Measurements from ENCODE around the gene LHFPL3.

DNA sequence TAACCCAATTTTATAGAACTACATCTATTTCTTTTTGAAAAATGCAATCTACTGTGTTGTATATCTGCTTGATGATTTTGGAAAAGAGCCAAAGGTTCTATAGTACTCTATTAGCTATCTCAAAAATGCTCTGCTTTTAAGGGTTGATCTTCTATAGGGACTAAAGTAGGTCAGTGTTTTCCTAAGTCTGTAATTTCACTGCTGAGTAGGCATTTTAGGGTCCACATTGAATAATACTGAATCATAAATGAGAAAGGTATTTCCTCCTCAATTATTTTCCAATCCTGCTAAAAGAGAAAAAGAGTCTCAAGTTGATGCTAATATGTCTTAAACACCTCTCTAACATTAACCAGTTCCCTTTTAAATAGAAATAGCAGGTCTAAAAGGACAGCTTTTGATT, 244.2 kb downstream of the LHFPL3 start:
- TF ChIP-seq EZH2 (IDR thresholded peaks at IDR 0.05; ENCODE audit: low read depth, unreplicated experiment) (no peak), ZNF114 (CRISPR knock-in tag; IDR thresholded peaks at IDR 0.05) (no peak), EZH2phosphoT487 (IDR thresholded peaks at IDR 0.05; ENCODE audit: unreplicated experiment) (no peak), CREB1 (CRISPR knock-in tag; IDR thresholded peaks at IDR 0.05; ENCODE audit: low read depth) (no peak), POLR2AphosphoS5 (IDR thresholded peaks at IDR 0.05; ENCODE audit: low read depth) (no peak), STAT1 (IDR thresholded peaks at IDR 0.05; ENCODE audit: unreplicated experiment) (no peak), ZNF331 (CRISPR knock-in tag; IDR thresholded peaks at IDR 0.05; ENCODE audit: low read depth) (no peak), JUNB (IDR thresholded peaks at IDR 0.05; ENCODE audit: unreplicated experiment) (no peak), NANOG (IDR thresholded peaks at IDR 0.05; ENCODE audit: borderline replicate concordance) (no peak)
- TF ChIP-seq, protein P1, sequence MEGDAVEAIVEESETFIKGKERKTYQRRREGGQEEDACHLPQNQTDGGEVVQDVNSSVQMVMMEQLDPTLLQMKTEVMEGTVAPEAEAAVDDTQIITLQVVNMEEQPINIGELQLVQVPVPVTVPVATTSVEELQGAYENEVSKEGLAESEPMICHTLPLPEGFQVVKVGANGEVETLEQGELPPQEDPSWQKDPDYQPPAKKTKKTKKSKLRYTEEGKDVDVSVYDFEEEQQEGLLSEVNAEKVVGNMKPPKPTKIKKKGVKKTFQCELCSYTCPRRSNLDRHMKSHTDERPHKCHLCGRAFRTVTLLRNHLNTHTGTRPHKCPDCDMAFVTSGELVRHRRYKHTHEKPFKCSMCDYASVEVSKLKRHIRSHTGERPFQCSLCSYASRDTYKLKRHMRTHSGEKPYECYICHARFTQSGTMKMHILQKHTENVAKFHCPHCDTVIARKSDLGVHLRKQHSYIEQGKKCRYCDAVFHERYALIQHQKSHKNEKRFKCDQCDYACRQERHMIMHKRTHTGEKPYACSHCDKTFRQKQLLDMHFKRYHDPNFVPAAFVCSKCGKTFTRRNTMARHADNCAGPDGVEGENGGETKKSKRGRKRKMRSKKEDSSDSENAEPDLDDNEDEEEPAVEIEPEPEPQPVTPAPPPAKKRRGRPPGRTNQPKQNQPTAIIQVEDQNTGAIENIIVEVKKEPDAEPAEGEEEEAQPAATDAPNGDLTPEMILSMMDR (conservative IDR thresholded peaks at IDR 0.05; ENCODE audit: low read depth in 2 of 2), result no peak
- TF ChIP-seq, protein P2, sequence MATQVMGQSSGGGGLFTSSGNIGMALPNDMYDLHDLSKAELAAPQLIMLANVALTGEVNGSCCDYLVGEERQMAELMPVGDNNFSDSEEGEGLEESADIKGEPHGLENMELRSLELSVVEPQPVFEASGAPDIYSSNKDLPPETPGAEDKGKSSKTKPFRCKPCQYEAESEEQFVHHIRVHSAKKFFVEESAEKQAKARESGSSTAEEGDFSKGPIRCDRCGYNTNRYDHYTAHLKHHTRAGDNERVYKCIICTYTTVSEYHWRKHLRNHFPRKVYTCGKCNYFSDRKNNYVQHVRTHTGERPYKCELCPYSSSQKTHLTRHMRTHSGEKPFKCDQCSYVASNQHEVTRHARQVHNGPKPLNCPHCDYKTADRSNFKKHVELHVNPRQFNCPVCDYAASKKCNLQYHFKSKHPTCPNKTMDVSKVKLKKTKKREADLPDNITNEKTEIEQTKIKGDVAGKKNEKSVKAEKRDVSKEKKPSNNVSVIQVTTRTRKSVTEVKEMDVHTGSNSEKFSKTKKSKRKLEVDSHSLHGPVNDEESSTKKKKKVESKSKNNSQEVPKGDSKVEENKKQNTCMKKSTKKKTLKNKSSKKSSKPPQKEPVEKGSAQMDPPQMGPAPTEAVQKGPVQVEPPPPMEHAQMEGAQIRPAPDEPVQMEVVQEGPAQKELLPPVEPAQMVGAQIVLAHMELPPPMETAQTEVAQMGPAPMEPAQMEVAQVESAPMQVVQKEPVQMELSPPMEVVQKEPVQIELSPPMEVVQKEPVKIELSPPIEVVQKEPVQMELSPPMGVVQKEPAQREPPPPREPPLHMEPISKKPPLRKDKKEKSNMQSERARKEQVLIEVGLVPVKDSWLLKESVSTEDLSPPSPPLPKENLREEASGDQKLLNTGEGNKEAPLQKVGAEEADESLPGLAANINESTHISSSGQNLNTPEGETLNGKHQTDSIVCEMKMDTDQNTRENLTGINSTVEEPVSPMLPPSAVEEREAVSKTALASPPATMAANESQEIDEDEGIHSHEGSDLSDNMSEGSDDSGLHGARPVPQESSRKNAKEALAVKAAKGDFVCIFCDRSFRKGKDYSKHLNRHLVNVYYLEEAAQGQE (IDR thresholded peaks at IDR 0.05; ENCODE audit: unreplicated experiment), result no peak
- TF ChIP-seq, protein P3, sequence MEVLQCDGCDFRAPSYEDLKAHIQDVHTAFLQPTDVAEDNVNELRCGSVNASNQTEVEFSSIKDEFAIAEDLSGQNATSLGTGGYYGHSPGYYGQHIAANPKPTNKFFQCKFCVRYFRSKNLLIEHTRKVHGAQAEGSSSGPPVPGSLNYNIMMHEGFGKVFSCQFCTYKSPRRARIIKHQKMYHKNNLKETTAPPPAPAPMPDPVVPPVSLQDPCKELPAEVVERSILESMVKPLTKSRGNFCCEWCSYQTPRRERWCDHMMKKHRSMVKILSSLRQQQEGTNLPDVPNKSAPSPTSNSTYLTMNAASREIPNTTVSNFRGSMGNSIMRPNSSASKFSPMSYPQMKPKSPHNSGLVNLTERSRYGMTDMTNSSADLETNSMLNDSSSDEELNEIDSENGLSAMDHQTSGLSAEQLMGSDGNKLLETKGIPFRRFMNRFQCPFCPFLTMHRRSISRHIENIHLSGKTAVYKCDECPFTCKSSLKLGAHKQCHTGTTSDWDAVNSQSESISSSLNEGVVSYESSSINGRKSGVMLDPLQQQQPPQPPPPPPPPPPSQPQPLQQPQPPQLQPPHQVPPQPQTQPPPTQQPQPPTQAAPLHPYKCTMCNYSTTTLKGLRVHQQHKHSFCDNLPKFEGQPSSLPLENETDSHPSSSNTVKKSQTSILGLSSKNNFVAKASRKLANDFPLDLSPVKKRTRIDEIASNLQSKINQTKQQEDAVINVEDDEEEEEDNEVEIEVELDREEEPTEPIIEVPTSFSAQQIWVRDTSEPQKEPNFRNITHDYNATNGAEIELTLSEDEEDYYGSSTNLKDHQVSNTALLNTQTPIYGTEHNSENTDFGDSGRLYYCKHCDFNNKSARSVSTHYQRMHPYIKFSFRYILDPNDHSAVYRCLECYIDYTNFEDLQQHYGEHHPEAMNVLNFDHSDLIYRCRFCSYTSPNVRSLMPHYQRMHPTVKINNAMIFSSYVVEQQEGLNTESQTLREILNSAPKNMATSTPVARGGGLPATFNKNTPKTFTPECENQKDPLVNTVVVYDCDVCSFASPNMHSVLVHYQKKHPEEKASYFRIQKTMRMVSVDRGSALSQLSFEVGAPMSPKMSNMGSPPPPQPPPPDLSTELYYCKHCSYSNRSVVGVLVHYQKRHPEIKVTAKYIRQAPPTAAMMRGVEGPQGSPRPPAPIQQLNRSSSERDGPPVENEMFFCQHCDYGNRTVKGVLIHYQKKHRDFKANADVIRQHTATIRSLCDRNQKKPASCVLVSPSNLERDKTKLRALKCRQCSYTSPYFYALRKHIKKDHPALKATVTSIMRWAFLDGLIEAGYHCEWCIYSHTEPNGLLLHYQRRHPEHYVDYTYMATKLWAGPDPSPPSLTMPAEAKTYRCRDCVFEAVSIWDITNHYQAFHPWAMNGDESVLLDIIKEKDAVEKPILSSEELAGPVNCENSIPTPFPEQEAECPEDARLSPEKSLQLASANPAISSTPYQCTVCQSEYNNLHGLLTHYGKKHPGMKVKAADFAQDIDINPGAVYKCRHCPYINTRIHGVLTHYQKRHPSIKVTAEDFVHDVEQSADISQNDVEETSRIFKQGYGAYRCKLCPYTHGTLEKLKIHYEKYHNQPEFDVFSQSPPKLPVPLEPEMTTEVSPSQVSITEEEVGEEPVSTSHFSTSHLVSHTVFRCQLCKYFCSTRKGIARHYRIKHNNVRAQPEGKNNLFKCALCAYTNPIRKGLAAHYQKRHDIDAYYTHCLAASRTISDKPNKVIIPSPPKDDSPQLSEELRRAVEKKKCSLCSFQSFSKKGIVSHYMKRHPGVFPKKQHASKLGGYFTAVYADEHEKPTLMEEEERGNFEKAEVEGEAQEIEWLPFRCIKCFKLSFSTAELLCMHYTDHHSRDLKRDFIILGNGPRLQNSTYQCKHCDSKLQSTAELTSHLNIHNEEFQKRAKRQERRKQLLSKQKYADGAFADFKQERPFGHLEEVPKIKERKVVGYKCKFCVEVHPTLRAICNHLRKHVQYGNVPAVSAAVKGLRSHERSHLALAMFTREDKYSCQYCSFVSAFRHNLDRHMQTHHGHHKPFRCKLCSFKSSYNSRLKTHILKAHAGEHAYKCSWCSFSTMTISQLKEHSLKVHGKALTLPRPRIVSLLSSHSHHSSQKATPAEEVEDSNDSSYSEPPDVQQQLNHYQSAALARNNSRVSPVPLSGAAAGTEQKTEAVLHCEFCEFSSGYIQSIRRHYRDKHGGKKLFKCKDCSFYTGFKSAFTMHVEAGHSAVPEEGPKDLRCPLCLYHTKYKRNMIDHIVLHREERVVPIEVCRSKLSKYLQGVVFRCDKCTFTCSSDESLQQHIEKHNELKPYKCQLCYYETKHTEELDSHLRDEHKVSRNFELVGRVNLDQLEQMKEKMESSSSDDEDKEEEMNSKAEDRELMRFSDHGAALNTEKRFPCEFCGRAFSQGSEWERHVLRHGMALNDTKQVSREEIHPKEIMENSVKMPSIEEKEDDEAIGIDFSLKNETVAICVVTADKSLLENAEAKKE (CRISPR knock-in tag; IDR thresholded peaks at IDR 0.05), result no peak
- TF ChIP-seq, protein P4, sequence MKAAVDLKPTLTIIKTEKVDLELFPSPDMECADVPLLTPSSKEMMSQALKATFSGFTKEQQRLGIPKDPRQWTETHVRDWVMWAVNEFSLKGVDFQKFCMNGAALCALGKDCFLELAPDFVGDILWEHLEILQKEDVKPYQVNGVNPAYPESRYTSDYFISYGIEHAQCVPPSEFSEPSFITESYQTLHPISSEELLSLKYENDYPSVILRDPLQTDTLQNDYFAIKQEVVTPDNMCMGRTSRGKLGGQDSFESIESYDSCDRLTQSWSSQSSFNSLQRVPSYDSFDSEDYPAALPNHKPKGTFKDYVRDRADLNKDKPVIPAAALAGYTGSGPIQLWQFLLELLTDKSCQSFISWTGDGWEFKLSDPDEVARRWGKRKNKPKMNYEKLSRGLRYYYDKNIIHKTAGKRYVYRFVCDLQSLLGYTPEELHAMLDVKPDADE (IDR thresholded peaks at IDR 0.05), result no peak
